H9 (cell line): ENCODE data around the gene ARF5. TPM values are rescaled to one million over a fixed set of nuclear protein-coding genes. Genes with fewer than 3 reads are reported as not detected.

ENCODE experiments used
- DNase-seq: peaks from one replicate; pipeline ENCODE4 v3.0.0-alpha.2; 2017
- H2AFZ ChIP-seq: one replicate; pipeline ENCODE4 v1.6.1; 2013; ENCODE audit warnings: mild to moderate bottlenecking, low read length, control low read depth, moderate library complexity
- H2AK5ac ChIP-seq: 2 replicates; pipeline ENCODE4 v1.6.1; 2013; ENCODE audit warnings: low read length, control low read depth, mixed read lengths; ENCODE audit not compliant: insufficient read length
- H2BK120ac ChIP-seq: one replicate; pipeline ENCODE4 v1.6.1; 2013; ENCODE audit warnings: low read depth, mild to moderate bottlenecking, low read length, control low read depth, inconsistent platforms; ENCODE audit not compliant: poor library complexity, severe bottlenecking
- H2BK12ac ChIP-seq: 2 replicates; pipeline ENCODE4 v1.6.1; 2013; ENCODE audit warnings: low read length, control low read depth, mixed read lengths, low read depth; ENCODE audit not compliant: insufficient read length
- H2BK15ac ChIP-seq: 2 replicates; pipeline ENCODE4 v1.6.1; 2013; ENCODE audit warnings: low read depth, low read length, control low read depth
- H2BK20ac ChIP-seq: one replicate; pipeline ENCODE4 v1.6.1; 2013; ENCODE audit warnings: low read depth, mild to moderate bottlenecking, low read length, control low read depth, inconsistent platforms; ENCODE audit not compliant: poor library complexity, severe bottlenecking
- H2BK5ac ChIP-seq: 2 replicates; pipeline ENCODE4 v1.6.1; 2013; ENCODE audit warnings: low read length, control low read depth, mixed read lengths; ENCODE audit not compliant: insufficient read length
- H3K14ac ChIP-seq: 2 replicates; pipeline ENCODE4 v1.6.1; 2013; ENCODE audit warnings: low read length, control low read depth; ENCODE audit not compliant: insufficient read depth
- H3K18ac ChIP-seq: 2 replicates; pipeline ENCODE4 v1.6.1; 2013; ENCODE audit warnings: low read depth, mild to moderate bottlenecking, mixed read lengths, low read length, control low read depth; ENCODE audit not compliant: insufficient read length
- H3K23ac ChIP-seq: 2 replicates; pipeline ENCODE4 v1.6.1; 2013; ENCODE audit warnings: low read length, control low read depth, mixed read lengths, low read depth; ENCODE audit not compliant: insufficient read length
- H3K23me2 ChIP-seq: 2 replicates; pipeline ENCODE4 v1.6.1; 2013; ENCODE audit warnings: low read depth, mild to moderate bottlenecking, mixed read lengths, low read length, control low read depth; ENCODE audit not compliant: insufficient read length, poor library complexity, severe bottlenecking
- H3K27ac ChIP-seq: 2 replicates; pipeline ENCODE4 v1.5.1; 2013; ENCODE audit warnings: low read length, control low read depth, mixed read lengths, low read depth; ENCODE audit not compliant: insufficient read length
- H3K27me3 ChIP-seq: 2 replicates; pipeline ENCODE4 v1.6.1; 2013; ENCODE audit warnings: low read length, control low read depth, inconsistent platforms; ENCODE audit not compliant: insufficient read depth
- H3K4ac ChIP-seq: 2 replicates; pipeline ENCODE4 v1.6.1; 2013; ENCODE audit warnings: low read depth, mild to moderate bottlenecking, control low read depth, inconsistent platforms, low read length, moderate library complexity
- H3K4me1 ChIP-seq: 2 replicates; pipeline ENCODE4 v1.6.1; 2013; ENCODE audit warnings: low read length, control low read depth, inconsistent platforms; ENCODE audit not compliant: insufficient read depth
- H3K4me2 ChIP-seq: 2 replicates; pipeline ENCODE4 v1.6.1; 2013; ENCODE audit warnings: low read length, control low read depth, mixed read lengths; ENCODE audit not compliant: insufficient read length, insufficient read depth
- H3K56ac ChIP-seq: 2 replicates; pipeline ENCODE4 v1.6.1; 2013; ENCODE audit warnings: low read depth, mild to moderate bottlenecking, mixed read lengths, low read length, control low read depth; ENCODE audit not compliant: insufficient read length
- H3K79me1 ChIP-seq: 2 replicates; pipeline ENCODE4 v1.6.1; 2013; ENCODE audit warnings: low read depth, mild to moderate bottlenecking, moderate library complexity, low read length, control low read depth, inconsistent platforms; ENCODE audit not compliant: insufficient read depth, poor library complexity, severe bottlenecking
- H3K79me2 ChIP-seq: 2 replicates; pipeline ENCODE4 v1.6.1; 2013; ENCODE audit warnings: low read length, control low read depth, inconsistent platforms; ENCODE audit not compliant: insufficient read depth
- H3K9ac ChIP-seq: 2 replicates; pipeline ENCODE4 v1.6.1; 2013; ENCODE audit warnings: low read length, control low read depth, mixed read lengths; ENCODE audit not compliant: insufficient read length; ENCODE audit errors: extremely low read depth
- H3K9me3 ChIP-seq: one replicate; pipeline ENCODE4 v1.6.1; 2013; ENCODE audit warnings: low read depth, low read length, inconsistent platforms; ENCODE audit not compliant: control insufficient read depth
- H3T11ph ChIP-seq: one replicate; pipeline ENCODE4 v1.6.1; 2013; ENCODE audit warnings: mild to moderate bottlenecking, low read length, control low read depth, inconsistent platforms
- H4K20me1 ChIP-seq: one replicate; pipeline ENCODE4 v1.6.1; 2013; ENCODE audit not compliant: control insufficient read depth, insufficient read length, insufficient read depth
- H4K5ac ChIP-seq: 2 replicates; pipeline ENCODE4 v1.6.1; 2013; ENCODE audit warnings: low read depth, mild to moderate bottlenecking, mixed read lengths, low read length, control low read depth; ENCODE audit not compliant: insufficient read length
- H4K8ac ChIP-seq: replicated peaks from 2 replicates; pipeline ENCODE4 v1.6.1; 2013; ENCODE audit warnings: low read length, control low read depth, mixed read lengths, low read depth; ENCODE audit not compliant: insufficient read length
- H4K91ac ChIP-seq: 2 replicates; pipeline ENCODE4 v1.6.1; 2013; ENCODE audit warnings: low read depth, mild to moderate bottlenecking, moderate library complexity, mixed read lengths, low read length, control low read depth; ENCODE audit not compliant: insufficient read length
- H3K27ac Mint-ChIP-seq, 3 experiments: 2 replicates in 2 of 3; 3 replicates in 1 of 3; pipeline ENCODE4 v1.8.0; 2020 to 2021; ENCODE audit warnings: mixed read lengths in 3 of 3, mild to moderate bottlenecking in 1 of 3, moderate library complexity in 1 of 3
- H3K27me3 Mint-ChIP-seq: 2 replicates; pipeline ENCODE4 v1.8.0; 2021; ENCODE audit warnings: low read depth, mild to moderate bottlenecking, moderate library complexity, mixed read lengths
- H3K36me3 Mint-ChIP-seq, 3 experiments: 2 replicates in 2 of 3; 3 replicates in 1 of 3; pipeline ENCODE4 v1.8.0; 2020 to 2021; ENCODE audit warnings: low read depth in 3 of 3, mixed read lengths in 3 of 3; ENCODE audit not compliant: insufficient read depth in 1 of 3
- H3K4me1 Mint-ChIP-seq, 2 experiments: 2 replicates each; pipeline ENCODE4 v1.8.0; 2020; ENCODE audit warnings: mixed read lengths in 2 of 2
- H3K4me3 Mint-ChIP-seq, 2 experiments: 2 replicates in 1 of 2; 3 replicates in 1 of 2; pipeline ENCODE4 v1.8.0; 2020 to 2021; ENCODE audit warnings: mild to moderate bottlenecking in 2 of 2, mixed read lengths in 2 of 2, moderate library complexity in 1 of 2
- H3K9me3 Mint-ChIP-seq, 2 experiments: 2 replicates in 1 of 2; 3 replicates in 1 of 2; pipeline ENCODE4 v1.8.0; 2020; ENCODE audit warnings: mild to moderate bottlenecking in 2 of 2, mixed read lengths in 2 of 2, moderate library complexity in 1 of 2
- WGBS: extraction: QIAGEN DNeasy Blood & Tissue Kit; methylation state at CpG from one replicate; pipeline ENCODE4 v1.1.7; 2013; ENCODE audit warnings: missing lambda C conversion rate, low lambda C conversion rate, mixed read lengths; ENCODE audit not compliant: insufficient read length; ENCODE audit errors: extremely low coverage; 5-methylcytosine and 5-hydroxymethylcytosine counted together
- total RNA-seq: library from RNA; stranded (reverse); gene quantifications from 2 replicates; pipeline ENCODE4 v1.2.1, GENCODE V29; 2021
- TF ChIP-seq, protein P1 (sequence below): fragments of 200-600 bp; sonication (generic); conservative IDR thresholded peaks from 3 replicates; pipeline ENCODE4 v1.8.0; 2021; ENCODE audit warnings: antibody characterized with exemption, mild to moderate bottlenecking

The ARF5 gene
- total RNA-seq, 1 experiment from 2014 or later: 169 TPM

DNA sequence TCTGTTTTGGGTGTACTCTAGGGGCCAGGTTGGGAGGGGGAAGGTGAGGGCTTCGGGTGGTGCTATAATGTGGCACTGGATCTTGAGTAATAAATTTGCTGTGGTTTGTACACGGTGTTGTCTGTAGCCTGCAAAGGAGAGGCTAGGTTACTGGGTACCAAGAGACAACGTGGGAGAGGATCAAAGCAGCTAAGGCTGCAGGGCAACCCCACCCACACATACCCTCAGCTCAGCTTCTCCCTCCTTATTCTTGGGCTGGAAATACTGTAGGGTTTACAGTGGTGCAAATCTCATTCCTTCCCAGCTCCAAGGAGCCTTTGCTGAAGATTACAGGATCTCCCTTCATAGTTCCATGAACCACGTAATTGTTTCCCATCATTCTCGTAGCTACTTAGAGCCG, 3.4 kb downstream of the ARF5 start:
- Mint-ChIP-seq H3K27me3 (peaks cover 25% of the 10 kb centered on the region), H3K36me3 (peaks cover 24 to 28% (median 26%) of the 10 kb centered on the region in 3 experiments), H3K4me3 (no peak overlapping the region), H3K9me3 (no peaks in the 10 kb centered on the region), H3K27ac (no peak overlapping the region), H3K4me1 (peaks cover 6 to 14% of the 10 kb centered on the region in 2 experiments)
- Histone ChIP-seq H4K5ac (no peak overlapping the region), H3K79me1 (no peaks in the 10 kb centered on the region), H4K8ac (no peak overlapping the region), H3K9me3 (no peaks in the 10 kb centered on the region), H3K27me3 (peaks cover 4% of the 10 kb centered on the region; the same call in 1 of the 2 replicates), H2AFZ (no peak overlapping the region), H3K27ac (no peak overlapping the region), H4K20me1 (no peaks in the 10 kb centered on the region), H3K9ac (no peak overlapping the region), H2BK12ac (no peak overlapping the region), H3K4me1 (no peaks in the 10 kb centered on the region), H2AK5ac (no peak overlapping the region), H3K18ac (no peak overlapping the region), H2BK15ac (no peak overlapping the region), H3T11ph (no peak overlapping the region), H2BK120ac (no peak overlapping the region), H4K91ac (no peak overlapping the region), H2BK20ac (no peak overlapping the region), H3K23ac (no peak overlapping the region), H3K14ac (no peak overlapping the region), H3K79me2 (no peaks in the 10 kb centered on the region), H3K56ac (no peak overlapping the region), H3K23me2 (peaks cover 10% of the 10 kb centered on the region), H3K4ac (no peak overlapping the region), H2BK5ac (no peak overlapping the region), H3K4me2 (no peak overlapping the region)
- TF ChIP-seq, protein P1, sequence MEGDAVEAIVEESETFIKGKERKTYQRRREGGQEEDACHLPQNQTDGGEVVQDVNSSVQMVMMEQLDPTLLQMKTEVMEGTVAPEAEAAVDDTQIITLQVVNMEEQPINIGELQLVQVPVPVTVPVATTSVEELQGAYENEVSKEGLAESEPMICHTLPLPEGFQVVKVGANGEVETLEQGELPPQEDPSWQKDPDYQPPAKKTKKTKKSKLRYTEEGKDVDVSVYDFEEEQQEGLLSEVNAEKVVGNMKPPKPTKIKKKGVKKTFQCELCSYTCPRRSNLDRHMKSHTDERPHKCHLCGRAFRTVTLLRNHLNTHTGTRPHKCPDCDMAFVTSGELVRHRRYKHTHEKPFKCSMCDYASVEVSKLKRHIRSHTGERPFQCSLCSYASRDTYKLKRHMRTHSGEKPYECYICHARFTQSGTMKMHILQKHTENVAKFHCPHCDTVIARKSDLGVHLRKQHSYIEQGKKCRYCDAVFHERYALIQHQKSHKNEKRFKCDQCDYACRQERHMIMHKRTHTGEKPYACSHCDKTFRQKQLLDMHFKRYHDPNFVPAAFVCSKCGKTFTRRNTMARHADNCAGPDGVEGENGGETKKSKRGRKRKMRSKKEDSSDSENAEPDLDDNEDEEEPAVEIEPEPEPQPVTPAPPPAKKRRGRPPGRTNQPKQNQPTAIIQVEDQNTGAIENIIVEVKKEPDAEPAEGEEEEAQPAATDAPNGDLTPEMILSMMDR: no peak
- DNase-seq: no peak
- no CpG with 5 or more reads among the region's 6 CpGs for WGBS
